ENCODE results near the gene PTGR2.

The PTGR2 gene

DNA sequence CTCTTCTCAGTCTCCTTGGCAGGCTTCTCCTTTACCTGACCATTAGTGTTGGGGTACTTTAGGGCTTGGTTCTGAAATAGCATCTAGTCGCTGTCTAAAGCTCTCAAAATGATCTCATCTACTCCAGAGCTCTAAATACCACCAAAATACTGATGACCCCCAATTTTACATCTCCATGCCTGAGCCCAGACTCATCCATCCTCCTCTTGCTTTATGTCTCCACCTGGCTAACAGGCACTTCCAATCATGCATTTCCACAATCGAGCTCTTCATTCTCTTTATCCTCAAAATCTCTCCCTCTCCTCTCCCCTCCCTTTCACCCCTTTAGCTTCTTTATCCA is 40.5 kb upstream of the PTGR2 start:
- H3K27ac ChIP-seq = no peak overlapping the region

DNA sequence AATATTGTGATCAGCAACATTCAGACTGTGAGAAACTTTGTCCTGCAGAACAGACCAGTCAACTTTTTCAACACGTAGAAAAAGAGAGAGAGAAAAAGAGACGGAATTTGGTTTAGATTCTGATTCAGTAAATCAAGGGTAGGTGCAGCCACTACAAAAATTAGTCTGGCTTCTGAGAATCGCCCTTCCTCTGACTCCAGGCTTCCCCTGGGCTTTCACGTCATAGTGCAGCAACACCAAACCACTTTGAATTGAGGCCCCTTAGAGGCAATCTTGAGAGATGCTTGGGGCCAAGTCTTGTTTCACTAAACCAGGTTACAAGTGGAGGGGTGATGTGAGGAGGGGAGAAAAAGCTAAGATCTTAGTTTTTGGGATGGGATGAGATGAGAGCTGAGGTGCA is 37.5 kb upstream of the PTGR2 start:
- H3K27ac ChIP-seq = no peak overlapping the region

More for the DNA sequence above, 40.5 kb upstream of the PTGR2 start:
- TF ChIP-seq ZFX (IDR thresholded peaks at IDR 0.05; ENCODE audit: borderline replicate concordance) = no peak
- TF ChIP-seq, protein P1, sequence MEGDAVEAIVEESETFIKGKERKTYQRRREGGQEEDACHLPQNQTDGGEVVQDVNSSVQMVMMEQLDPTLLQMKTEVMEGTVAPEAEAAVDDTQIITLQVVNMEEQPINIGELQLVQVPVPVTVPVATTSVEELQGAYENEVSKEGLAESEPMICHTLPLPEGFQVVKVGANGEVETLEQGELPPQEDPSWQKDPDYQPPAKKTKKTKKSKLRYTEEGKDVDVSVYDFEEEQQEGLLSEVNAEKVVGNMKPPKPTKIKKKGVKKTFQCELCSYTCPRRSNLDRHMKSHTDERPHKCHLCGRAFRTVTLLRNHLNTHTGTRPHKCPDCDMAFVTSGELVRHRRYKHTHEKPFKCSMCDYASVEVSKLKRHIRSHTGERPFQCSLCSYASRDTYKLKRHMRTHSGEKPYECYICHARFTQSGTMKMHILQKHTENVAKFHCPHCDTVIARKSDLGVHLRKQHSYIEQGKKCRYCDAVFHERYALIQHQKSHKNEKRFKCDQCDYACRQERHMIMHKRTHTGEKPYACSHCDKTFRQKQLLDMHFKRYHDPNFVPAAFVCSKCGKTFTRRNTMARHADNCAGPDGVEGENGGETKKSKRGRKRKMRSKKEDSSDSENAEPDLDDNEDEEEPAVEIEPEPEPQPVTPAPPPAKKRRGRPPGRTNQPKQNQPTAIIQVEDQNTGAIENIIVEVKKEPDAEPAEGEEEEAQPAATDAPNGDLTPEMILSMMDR (IDR thresholded peaks at IDR 0.05) = no peak

DNA sequence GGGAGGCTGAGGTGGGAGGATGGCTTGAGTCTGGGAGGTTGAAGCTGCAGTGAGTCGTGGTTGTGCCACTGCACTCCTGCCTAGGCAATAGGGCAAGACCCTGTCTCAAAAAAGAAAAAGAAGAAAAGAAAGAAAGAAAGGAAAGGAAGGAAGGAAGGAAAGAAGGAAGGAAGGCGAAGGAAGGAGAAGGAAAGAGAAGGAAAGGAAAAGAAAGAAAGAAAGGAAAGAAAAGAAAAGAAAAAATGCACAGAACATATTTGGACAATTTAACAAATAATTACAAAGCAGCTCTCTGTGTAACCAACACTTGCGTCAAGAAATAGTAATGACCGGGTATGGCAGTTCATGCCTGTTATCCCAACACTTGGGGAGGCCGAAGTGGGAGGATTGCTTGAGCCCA is 35.8 kb upstream of the PTGR2 start:
- H3K27ac ChIP-seq = no peak overlapping the region
- TF ChIP-seq, protein P1 (IDR thresholded peaks at IDR 0.05) = no peak
- TF ChIP-seq ZFX (IDR thresholded peaks at IDR 0.05; ENCODE audit: borderline replicate concordance) = no peak

More for the DNA sequence above, 37.5 kb upstream of the PTGR2 start:
- TF ChIP-seq, protein P1 (IDR thresholded peaks at IDR 0.05) = no peak
- TF ChIP-seq ZFX (IDR thresholded peaks at IDR 0.05; ENCODE audit: borderline replicate concordance) = no peak

DNA sequence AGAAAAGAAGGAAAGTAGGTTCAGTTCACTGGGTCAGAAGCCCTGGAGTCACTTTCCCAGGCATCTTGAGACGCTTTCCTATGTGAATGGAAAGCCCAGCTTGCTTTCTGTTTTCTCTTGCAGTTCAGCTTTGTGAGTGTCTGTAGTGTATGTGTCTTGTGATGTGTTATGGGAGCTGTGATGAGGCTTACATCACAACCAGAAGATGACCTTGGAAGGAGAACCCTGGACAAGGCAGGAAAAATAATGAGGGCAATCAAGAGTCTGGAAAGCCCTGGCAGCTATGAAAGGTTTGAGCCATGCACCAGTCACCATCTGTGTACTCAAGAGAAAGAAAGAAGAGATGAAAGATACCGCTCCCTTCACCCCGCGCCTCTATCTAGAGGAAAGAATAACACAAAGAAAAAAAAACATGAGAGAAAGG is 35.2 kb upstream of the PTGR2 start:
- TF ChIP-seq ZFX (IDR thresholded peaks at IDR 0.05; ENCODE audit: borderline replicate concordance) = no peak
- TF ChIP-seq, protein P1 (IDR thresholded peaks at IDR 0.05) = no peak
- H3K27ac ChIP-seq = no peak overlapping the region

DNA sequence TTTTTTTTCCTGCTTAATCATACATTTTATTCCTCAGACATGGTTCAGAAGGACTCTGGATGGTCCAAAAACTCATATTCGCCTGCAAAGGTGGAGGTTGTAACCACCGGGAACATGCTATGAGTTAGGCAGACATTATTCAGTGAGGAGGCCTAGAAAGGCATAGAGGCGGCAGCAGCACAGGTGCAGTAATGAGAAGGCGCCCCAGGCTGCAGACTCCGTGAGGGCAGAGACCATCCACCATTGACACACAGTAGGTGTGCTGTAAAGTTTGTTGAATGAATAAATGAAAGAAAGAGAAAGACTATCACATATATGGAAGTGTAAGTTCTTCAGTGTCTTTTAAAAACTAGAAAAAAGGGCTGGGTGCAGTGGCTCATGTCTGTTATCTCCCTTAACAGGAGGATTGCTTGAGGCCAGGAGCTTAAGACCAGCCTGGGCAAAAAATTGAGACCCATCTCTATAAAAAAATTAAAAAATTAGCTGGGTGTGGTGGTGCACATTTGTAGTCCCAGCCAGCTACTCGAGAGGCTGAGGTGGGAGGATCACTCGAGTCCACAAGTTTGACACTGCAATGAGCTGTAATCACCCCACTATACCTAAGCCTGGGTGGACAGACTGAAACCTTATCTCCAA is 34.5 kb upstream of the PTGR2 start:
- H3K27ac ChIP-seq = no peak overlapping the region
- TF ChIP-seq, protein P1 (IDR thresholded peaks at IDR 0.05) = no peak
- no peak for TF ChIP-seq ZFX (IDR thresholded peaks at IDR 0.05; ENCODE audit: borderline replicate concordance)

DNA sequence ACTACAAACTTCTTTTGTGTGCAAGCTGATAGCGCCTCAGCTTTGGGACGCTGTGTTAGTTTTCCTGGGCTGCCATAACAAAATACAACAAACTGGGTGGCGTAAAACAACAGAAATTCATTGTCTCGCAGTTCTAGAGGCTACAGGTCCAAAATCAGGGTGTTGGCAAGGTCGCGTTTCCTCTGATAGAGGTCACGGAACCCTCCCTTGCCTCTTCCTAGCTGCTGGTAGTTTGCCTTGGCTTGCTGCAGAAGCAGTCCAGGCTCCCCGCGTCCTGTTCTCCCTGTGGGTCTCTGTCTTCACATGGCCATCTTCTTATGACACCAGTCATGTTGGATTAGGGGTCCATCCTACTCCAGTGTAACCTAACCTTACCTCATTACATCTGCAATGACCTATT is 32.8 kb upstream of the PTGR2 start:
- TF ChIP-seq, protein P1 (IDR thresholded peaks at IDR 0.05) = no peak
- TF ChIP-seq ZFX (IDR thresholded peaks at IDR 0.05; ENCODE audit: borderline replicate concordance) = no peak
- no peak overlapping the region for H3K27ac ChIP-seq

DNA sequence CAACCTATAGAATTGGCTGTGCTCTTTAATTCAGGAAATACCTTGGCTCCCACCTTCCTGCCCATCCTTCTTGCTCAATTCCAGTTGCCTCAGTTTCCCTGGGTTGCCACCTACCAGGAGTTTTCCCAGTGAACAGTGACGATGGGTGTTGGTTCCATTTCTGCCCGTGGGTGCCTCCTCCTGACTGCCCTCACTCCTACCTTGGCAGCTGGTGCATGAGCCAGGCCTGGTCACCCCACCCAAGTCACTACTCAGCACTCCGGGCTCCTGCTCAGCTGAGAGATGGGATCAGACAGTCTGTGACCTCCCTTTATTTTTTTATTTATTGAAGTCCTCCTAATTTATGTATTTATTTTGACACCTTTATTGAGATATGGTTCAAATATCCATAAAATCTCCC is 31.0 kb upstream of the PTGR2 start:
- H3K27ac ChIP-seq = no peak overlapping the region

More for the DNA sequence above, 31.0 kb upstream of the PTGR2 start:
- no peak for TF ChIP-seq ZFX (IDR thresholded peaks at IDR 0.05; ENCODE audit: borderline replicate concordance)
- TF ChIP-seq, protein P1 (IDR thresholded peaks at IDR 0.05) = no peak
